Measurements from ENCODE around the gene TMEM229B.

The TMEM229B gene

GRCh38 chr14:67487937-67488893 is at the start of gene TMEM229B:
Gene TMEM229B (minus strand): TSS chr14:67488721. CDS start chr14:67473923, 14,798 bp downstream.
- peak; percentile 68 to 72 for DNase-seq

- no peak for DNase-seq
Observed at GRCh38 chr14:67537736-67538135, 49.2 kb upstream of the TMEM229B start.

- DNase-seq = no peak
Observed at GRCh38 chr14:67536087-67536486, 47.6 kb upstream of the TMEM229B start.

GRCh38 chr14:67533754-67534085 is 45.2 kb upstream of the TMEM229B start:
- no peak for DNase-seq

GRCh38 chr14:67532998-67533753 is 44.7 kb upstream of the TMEM229B start, which contains the start of gene PLEKHH1:
Gene PLEKHH1 (plus strand): TSS chr14:67533290. CDS start chr14:67541868, 8,578 bp downstream.
- DNase-seq = peak; percentile 61 to 77

- no peak for DNase-seq
Observed at GRCh38 chr14:67532606-67532997, 44.1 kb upstream of the TMEM229B start.

- no peak for DNase-seq
Observed at GRCh38 chr14:67529947-67530935, 41.7 kb upstream of the TMEM229B start.

GRCh38 chr14:67528276-67528675 is 39.8 kb upstream of the TMEM229B start:
- no peak for DNase-seq

- DNase-seq = no peak
Observed at GRCh38 chr14:67527756-67528155, 39.2 kb upstream of the TMEM229B start.

- peak; percentile 28 to 39 for DNase-seq
Observed at GRCh38 chr14:67526676-67527459, 38.3 kb upstream of the TMEM229B start.

GRCh38 chr14:67526181-67526580 is 37.7 kb upstream of the TMEM229B start:
- no peak for DNase-seq

GRCh38 chr14:67525389-67525788 is 36.9 kb upstream of the TMEM229B start:
- no peak for DNase-seq

GRCh38 chr14:67524634-67524963 is 36.1 kb upstream of the TMEM229B start:
- no peak for DNase-seq

GRCh38 chr14:67523764-67524633 is 35.5 kb upstream of the TMEM229B start:
- no peak for DNase-seq

- no peak for DNase-seq
Observed at GRCh38 chr14:67522270-67522669, 33.7 kb upstream of the TMEM229B start.

GRCh38 chr14:67520482-67520881 is 32.0 kb upstream of the TMEM229B start:
- no peak for DNase-seq

GRCh38 chr14:67519406-67519805 is 30.9 kb upstream of the TMEM229B start:
- DNase-seq = no peak

GRCh38 chr14:67517083-67517482 is 28.6 kb upstream of the TMEM229B start:
- no peak for DNase-seq

- no peak for DNase-seq
Observed at GRCh38 chr14:67516676-67517075, 28.2 kb upstream of the TMEM229B start.

GRCh38 chr14:67515386-67516079 is 27.0 kb upstream of the TMEM229B start:
- peak; percentile 28 to 59 for DNase-seq
